Stimulated activated CD4-positive, alpha-beta T cell treated with anti-CD3 and anti-CD28 coated beads, Interleukin-12 subunit alpha, Interleukin-12 subunit beta, amount 100 ng/mL, for 24 hours (primary cell): ENCODE data around the gene CADPS.

Experiments
- DNase-seq, 2 experiments: peaks; one replicate each; pipeline ENCODE4 v3.0.0-alpha.2; 2020; ENCODE audit warnings: low read depth in 2 of 2

CADPS gene

DNA sequence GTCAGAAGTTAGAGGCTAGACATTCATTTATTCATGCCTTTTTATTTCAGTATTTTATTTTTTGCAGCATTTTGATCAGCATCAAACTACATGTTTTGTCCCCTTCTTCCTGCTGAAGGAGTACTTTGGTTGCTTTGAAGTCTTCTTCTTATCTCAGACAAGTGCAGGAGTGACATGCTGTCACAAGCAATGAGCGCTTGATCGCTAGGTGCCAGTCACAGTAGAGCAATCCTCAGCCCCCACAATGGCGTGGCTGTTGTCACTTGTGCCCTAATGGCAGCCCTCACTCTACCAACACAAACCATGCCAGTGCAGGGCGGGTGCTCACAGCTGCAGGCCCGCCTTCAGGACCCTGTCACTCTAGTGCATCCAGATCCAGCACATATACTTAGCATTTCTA, 317.2 kb downstream of the CADPS start:
- DNase-seq = no peak

DNA sequence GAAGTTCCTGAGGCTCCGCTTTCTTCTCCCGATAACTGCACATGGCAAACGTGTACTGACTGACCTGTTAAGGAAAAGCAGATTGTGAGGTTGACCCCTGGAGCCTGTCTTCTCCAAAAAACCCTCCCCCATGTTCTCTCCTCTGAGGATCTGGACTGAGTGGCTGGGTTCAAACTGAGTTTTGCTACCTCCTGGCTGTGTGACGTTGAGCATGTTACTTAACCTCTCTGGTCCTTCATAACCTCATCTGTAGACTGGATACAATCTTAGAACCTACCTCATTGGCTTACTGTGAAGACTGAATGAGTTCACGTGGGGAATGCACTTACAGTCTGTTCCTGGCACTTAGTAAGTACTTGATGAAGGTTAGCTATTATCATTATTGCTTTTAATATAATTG, 317.8 kb downstream of the CADPS start:
- DNase-seq = no peak

DNA sequence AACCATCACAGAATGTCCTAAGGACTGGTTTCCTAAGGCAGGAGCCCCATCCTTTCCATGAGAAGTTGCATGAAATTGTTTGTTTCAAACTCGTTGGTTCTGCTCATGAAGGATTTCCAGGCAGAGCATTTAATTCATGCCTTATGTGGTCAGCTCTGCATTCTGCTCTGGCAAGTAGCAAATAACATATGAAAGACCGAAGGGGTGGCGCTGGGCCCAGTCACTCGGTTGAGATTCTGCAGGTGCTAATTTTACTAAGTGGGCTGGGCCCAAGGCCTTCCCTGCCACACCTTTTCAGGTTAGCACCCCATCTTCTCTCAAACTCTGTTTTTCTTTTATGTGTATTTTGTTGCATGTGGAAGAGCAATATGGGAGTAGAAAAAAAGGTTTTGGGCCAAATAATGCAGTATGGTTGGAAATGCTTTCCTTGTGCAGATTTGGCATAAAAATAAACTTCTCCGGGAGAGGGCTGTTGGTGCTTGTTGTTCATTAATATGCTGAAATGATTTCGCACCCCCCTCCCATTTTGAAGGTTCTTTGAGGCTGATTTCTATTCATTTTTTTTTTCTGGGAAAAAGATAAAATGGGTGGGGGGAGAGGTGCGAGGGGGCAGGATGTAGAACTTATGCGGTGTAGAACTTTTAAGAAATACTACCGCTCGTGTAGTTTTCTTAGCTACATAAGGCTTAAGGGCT, 318.9 kb downstream of the CADPS start:
- DNase-seq = no peak

GRCh38 chr3:62554264-62554799, 320.9 kb downstream of the CADPS start:
- no peak for DNase-seq

GRCh38 chr3:62553811-62554210, 321.4 kb downstream of the CADPS start:
- DNase-seq = no peak

DNA sequence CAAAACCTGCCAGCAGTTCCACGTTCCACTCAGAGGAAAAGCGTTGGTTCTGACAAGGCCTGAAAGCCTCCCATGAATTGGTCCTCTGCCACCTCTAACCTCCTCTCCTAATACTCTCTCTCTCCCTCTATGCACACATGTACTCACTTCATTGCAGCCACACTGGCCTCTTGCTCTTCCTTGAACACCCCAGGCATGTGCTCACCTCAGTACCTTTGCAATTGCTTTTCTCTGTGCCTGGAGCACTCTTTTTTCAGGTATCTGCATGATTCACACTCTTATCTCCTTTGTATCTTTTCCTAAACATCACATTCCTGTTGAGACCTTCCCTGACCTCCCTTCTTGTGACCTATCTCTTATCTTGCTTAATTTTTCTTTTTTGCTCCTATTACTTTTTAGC, 323.7 kb downstream of the CADPS start:
- DNase-seq = no peak

DNA sequence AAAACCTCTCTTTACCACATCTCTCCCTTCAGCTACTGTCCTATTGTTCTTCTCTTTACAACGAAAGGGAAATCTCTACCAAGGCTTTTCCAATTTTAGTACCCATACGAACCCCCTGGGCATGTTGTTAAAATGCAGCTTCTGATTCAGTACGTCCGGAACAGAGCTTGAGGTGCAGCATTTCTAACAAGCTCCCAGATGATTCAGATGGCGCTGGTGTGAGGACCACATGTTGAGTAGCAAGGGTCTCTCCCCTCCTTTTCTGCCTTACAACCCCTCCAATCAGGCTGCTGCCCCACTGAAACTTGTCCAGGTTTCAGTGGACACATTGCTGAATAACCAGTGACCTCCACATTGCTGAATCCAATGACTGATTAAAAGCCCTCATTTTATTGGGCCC, 324.8 kb downstream of the CADPS start:
- no peak for DNase-seq

- no peak for DNase-seq
These were observed 326.5 kb downstream of the CADPS start for GRCh38 chr3:62548528-62549205.

- no peak for DNase-seq
These were observed 328.9 kb downstream of the CADPS start for GRCh38 chr3:62546266-62546665.

- no peak for DNase-seq
These were observed 333.0 kb downstream of the CADPS start for GRCh38 chr3:62542185-62542584.

- DNase-seq = no peak
These were observed 335.5 kb downstream of the CADPS start for GRCh38 chr3:62539762-62540161.

GRCh38 chr3:62538691-62539356, 336.4 kb downstream of the CADPS start:
- DNase-seq = no peak

DNA sequence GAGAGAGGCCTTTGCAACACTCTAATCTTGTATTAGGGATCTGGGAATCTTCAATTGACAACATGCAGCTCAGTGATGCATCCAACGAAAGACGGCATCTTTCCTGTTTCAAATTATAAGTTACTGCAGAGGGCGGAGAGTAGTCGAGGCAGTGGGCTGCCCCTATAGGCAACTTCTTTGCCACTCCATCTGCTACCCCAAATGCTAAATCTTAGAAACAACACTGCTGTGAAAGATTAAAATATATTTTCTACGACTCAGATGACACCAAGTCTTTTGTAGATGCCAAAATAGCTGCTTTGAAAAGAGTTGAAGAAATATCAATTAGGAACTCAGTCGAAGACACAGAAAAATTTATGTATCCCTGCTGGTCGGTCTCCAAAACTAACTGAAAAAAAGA, 340.9 kb downstream of the CADPS start:
- DNase-seq = no peak

DNA sequence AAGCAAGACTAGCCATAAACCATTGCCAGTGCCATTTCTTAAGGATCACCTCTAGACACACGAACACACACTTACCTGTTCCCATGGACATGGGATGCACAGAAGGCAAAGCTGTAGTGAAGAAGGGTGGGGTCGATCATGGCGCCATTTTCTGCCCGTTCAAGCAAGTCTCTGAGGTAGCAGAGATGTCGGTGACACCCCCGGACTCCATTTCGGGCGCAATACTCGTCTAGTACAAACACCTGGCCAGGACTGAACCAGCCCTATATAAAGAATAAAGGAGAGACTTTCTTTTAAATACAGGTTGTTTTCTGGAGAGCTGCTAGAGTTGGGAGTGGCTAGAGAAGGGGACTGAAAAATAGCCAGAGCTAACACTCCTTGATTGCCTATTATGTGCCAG, 342.4 kb downstream of the CADPS start:
- no peak for DNase-seq

GRCh38 chr3:62531981-62532380, 343.2 kb downstream of the CADPS start:
- no peak for DNase-seq

DNA sequence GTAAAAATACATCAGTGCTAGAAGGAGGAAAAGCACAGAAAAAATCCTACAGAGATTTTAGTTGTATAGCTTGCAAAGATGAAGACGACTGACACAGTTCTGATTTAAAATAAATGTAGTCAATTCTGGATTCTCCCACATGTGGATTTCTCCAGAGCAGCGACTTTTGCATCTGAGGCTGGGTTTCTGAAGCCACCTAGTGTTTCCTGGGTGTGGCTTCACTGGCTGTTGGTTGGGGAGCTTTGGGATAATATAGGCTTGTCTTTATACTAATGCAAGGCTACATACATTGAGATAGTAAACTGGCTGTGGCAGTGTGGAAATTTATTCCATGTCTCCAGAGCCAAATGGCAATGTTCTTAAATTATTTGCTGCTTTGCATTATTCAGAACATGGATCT, 343.7 kb downstream of the CADPS start:
- DNase-seq = no peak

DNA sequence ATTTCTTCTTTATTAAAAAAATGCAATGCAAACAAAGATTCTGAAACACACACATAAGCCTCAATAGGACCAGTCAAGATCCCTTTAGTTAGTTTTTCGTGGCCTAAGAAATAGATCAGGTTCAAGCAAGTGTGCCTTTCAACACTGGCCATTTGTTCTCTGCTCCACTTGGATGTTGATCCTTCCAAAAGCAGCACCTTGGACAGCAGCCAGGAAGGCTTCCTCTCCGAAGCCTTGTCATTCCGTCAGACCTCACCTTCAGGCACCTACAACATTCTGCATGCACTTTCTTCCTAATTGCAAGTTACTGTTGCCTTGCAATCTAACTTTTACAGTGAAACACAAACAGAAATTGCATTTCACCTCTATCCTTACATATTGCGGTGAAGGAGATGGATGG, 346.0 kb downstream of the CADPS start:
- DNase-seq = peak in 1 of 2 experiments; percentile 1

GRCh38 chr3:62527474-62527873, 347.7 kb downstream of the CADPS start:
- DNase-seq = no peak

- DNase-seq = no peak
These were observed 349.9 kb downstream of the CADPS start for GRCh38 chr3:62525281-62525680.

- DNase-seq = no peak
These were observed 351.5 kb downstream of the CADPS start for GRCh38 chr3:62523672-62524071.

DNA sequence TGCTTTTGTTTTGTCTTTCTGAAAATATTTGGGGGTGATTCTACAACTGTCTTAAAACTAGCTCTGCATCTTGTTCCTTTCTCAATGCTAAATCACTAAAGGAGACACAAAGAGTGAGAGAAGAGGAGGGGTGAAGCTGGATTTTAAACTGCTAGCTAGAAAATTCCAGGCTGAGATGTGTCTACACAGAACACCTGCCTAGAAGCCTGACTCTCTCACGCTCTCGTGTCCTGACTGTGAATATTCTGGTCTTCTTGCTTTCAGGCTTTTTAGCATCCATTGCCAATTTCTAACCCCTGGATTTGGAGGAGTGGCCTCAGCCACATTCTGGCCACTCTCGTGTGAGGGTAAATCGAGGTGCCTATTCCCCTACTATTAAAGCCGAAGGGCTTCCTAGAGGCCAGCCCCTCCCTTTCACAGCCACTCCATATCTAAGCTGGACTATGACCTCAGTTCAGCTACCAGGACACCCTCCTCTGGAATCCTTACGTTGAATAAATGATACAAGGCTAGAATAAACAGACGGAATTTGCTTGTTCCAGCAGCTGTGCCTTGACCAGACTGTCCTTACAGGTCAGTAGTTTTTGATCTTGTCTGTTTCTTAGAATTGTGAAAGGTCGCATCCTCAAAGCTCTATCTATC, 353.6 kb downstream of the CADPS start:
- DNase-seq = no peak

- no peak for DNase-seq
These were observed 371.7 kb downstream of the CADPS start for GRCh38 chr3:62503516-62503915.
